OCI-LY1 (cell line): Measurements from ENCODE around the gene SEC24B.

Experiments used
- EZH2 ChIP-seq: fragments of 200-600 bp; sonication (generic), shearing (Covaris generic); IDR thresholded peaks from 2 replicates; pipeline ENCODE4 v1.8.0; 2017; ENCODE audit warnings: borderline replicate concordance, mixed run types, mild to moderate bottlenecking, antibody characterized with exemption, low read length, moderate library complexity, mixed read lengths
- TF ChIP-seq, protein P1 (sequence below): fragments of 200-600 bp; sonication (generic), shearing (Covaris generic); IDR thresholded peaks from 2 replicates; pipeline ENCODE4 v1.5.1; 2017; ENCODE audit warnings: mild to moderate bottlenecking, antibody characterized with exemption, low read length, moderate library complexity, mixed read lengths

GRCh38 chr4:109511414-109511813 lies 77.8 kb downstream of the SEC24B start:
- TF ChIP-seq, protein P1, sequence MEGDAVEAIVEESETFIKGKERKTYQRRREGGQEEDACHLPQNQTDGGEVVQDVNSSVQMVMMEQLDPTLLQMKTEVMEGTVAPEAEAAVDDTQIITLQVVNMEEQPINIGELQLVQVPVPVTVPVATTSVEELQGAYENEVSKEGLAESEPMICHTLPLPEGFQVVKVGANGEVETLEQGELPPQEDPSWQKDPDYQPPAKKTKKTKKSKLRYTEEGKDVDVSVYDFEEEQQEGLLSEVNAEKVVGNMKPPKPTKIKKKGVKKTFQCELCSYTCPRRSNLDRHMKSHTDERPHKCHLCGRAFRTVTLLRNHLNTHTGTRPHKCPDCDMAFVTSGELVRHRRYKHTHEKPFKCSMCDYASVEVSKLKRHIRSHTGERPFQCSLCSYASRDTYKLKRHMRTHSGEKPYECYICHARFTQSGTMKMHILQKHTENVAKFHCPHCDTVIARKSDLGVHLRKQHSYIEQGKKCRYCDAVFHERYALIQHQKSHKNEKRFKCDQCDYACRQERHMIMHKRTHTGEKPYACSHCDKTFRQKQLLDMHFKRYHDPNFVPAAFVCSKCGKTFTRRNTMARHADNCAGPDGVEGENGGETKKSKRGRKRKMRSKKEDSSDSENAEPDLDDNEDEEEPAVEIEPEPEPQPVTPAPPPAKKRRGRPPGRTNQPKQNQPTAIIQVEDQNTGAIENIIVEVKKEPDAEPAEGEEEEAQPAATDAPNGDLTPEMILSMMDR = no peak
- TF ChIP-seq EZH2 = no peak
